GM19043 (cell line): ENCODE data around the gene KLHL11.
"Not testable (repeated sequence)": the region's sequence is repeated elsewhere in the genome, so short reads cannot be mapped to it uniquely, and the experiment has no call there.

ENCODE experiments used
- ATAC-seq: cut with Tn5 transposase; IDR thresholded peaks from one replicate; pipeline ENCODE4 v1.9.1; 2021; ENCODE audit warnings: low read depth; ENCODE audit not compliant: unreplicated experiment

Gene KLHL11

GRCh38 chr17:41837761-41838538, 27.3 kb downstream of the KLHL11 start, which contains the start of gene KLHL10:
TSS of gene KLHL10 (plus strand) at chr17:41837825. CDS start at chr17:41837933, 108 bp downstream.
- ATAC-seq = no peak

DNA sequence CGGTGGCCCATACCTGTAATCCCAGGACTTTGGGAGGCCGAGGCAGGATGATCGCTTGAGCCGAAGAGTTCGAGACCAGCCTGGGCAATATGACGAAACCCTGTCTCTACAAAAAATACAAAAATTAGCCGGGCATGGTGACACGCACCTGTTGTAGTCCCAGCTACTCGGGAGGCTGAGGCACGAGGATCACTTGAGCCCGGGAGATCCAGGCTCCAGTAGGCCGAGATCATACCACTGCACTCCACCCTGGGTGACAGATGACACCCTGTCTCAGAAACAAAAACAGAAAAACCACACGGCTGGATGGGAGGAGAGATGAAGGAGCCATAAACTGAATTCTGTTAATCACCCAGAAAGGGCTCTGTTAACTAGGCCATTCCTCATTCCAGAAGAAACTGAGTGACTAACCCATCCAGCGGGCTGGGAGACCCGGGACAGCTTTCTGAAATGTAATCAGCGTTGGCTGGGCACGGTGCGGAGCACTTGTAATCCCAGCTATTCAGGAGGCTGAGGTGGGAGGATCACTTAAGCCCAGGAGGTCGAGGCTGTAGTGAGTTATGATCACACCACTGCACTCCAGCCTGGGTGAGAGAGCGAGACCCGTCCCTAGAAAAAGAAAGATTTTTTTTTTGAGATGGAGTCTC, 28.6 kb downstream of the KLHL11 start:
- ATAC-seq = no peak

DNA sequence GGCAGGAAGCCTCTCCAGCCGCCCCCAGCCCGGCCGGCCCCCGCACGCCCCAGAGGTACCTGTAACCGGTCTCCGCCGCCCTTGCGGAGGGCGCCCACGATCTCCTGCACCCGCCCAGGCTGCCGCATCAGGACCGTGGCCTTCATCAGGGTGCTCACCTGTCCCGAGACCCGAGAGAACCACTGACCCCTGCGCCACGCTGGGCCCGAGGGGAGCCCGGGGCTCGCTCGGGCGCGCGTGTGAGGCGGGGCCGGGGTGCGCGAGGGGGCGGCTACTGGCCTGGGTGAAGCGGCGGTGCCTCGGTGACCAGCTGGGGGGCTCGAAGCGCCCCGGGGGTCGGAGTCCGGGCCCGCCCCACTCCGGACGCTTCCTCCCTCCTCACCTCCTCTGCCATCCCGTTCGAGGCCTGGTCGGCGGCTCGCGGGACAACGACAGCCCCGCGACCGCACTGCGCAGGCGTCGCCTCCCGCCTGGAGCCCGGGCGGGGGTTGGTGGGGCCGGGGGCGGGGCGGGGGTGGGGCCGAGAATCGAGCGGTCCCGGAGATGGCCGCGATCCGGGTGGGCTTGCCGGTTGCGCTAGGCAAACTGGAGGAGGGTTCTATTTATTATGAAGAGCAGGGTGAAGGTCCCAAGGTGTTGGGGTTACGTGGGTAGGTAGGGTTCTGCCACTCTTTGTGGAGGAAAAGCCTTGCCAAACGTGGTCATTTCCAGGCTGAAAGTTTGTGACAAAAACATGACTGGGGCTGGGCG, 29.2 kb downstream of the KLHL11 start, which contains the start of gene NT5C3B:
NT5C3B (minus strand) TSS at position 433 of the 750 bp plus-strand sequence; CDS start at position 394, 39 bp downstream.
- no peak for ATAC-seq

DNA sequence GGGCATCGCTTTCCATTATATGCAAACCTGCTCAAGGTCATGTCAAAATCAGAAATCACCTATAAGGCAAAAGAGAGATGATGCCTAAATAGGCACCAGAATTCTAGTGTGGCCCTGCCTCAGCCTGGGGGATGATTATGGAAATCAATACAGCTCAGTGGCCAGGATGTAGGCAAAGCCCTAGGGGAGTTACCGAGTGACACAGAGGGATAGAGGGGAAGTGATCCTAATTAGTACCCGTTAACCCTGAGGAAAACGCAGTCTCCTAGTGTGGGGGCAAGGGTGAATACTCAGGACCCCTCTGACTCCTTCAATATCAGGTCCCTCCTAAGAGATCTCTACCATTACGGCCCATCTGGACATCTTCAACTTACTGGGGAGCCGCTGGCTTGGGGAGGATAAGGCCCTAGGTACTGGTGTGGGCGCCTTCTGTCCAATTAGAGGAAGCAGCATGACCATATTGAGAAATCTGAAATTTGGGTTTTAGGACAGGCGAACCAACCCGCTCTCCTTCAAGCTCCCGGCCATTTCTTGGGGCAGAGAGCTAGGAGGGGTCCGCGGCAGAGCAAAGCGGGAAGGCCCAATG, 29.9 kb downstream of the KLHL11 start:
- ATAC-seq = no peak

GRCh38 chr17:41829961-41830360, 35.3 kb downstream of the KLHL11 start:
- not testable (repeated sequence) for ATAC-seq

DNA sequence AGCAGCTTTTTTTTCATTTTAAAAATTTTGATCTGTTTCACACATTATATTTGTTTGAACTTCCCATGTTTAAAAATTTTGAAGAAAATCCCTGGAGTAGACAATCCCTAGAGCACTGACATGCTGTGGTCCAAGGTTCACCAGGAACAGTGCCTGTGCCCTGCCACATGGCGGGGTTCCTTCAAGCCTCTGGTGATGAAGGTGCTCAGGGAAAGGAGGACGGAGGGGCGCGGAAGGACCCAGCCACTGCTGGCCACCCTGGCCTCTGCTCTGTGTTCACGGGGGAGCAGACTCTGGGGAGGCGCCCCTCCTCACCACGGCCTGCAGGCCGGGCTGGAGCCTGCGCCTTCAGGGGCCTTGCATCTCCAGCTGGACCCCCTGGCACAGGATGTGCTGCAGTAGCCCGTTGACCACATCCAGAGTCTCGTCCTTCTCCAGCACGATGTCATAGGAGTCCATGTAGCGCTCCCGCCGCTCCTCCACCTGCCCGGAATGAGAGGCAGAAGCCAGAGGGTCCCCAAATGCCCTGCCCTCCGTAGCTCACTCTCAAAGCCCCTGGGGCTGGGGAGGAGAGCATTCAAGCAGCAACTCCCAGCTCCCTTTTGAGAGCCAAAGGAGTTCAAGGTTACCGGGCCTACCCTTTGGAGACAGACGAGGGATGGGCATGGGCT, 39.9 kb downstream of the KLHL11 start:
- ATAC-seq = no peak

DNA sequence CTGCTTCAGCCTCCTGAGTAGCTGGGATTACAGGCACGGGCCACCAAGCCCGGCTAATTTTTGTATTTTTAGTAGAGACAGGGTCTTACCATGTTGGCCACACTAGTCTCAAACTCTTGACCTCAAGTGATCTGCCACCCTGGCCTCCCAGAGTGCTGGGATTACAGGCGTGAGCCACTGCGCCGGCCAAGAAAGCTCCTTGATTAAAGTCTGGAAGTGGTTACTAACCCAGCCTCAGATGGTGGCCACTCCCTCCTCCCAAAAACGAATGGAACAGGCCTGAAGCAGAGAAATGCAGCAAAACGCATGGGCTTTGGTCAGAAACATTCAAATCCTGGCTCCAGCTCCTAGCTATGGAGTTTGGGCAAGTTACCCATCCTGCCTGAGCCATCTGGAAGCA, 41.1 kb downstream of the KLHL11 start:
- ATAC-seq = no peak

DNA sequence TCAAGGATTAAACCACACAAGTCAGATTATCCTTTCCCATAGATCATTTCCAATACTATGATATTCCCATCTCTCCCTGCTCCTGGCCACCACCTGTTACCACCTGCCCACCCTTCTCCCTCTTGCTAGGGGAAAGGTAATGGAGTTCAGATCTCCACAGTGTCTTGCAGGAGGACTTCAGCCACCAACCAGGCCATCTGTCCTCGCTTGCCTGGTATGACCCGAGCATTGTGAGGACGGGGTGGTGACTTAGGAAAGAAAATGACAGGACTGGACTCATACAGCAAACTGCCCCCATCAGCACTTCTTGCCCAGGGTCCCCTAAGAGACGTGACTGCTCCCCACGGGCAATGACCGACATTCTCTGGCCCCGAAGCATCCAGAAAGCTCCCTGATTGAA, 41.6 kb downstream of the KLHL11 start:
- no peak for ATAC-seq

- ATAC-seq = no peak
Observed at GRCh38 chr17:41823141-41823524, 42.1 kb downstream of the KLHL11 start.

GRCh38 chr17:41822216-41823140, 42.7 kb downstream of the KLHL11 start:
- no peak for ATAC-seq

DNA sequence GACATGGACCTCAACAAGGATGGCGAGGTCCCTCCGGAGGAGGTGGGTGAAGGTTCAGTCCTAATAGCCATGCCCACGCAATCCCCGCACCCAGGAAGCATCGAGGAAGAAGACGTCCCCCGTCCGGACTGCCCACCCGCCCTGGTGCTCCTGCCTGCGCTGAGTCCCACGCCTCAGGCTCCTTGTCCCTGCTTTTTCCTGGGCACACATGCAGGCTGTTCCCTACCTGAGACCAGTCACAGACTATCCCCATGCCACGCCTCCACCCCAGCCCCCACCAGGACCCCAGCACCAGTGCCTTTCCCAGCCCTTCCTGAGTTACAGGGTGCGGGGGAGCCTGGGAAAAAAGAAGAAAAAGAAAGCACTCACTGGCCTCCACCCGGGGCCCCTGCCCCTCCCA, 43.4 kb downstream of the KLHL11 start:
- no peak for ATAC-seq

DNA sequence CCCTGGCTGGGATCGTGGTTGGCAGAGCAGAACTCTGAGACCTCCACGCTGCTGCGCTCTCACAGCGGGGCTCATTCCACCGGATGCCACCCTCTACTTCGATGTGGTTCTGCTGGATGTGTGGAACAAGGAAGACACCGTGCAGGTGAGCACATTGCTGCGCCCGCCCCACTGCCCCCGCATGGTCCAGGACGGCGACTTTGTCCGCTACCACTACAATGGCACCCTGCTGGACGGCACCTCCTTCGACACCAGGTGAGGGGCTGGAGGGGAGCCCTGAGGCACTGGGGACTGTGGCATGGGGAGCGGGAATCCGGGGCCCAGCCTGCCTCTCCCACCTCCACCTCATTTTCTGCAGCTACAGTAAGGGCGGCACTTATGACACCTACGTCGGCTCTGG, 47.2 kb downstream of the KLHL11 start:
- no peak for ATAC-seq

DNA sequence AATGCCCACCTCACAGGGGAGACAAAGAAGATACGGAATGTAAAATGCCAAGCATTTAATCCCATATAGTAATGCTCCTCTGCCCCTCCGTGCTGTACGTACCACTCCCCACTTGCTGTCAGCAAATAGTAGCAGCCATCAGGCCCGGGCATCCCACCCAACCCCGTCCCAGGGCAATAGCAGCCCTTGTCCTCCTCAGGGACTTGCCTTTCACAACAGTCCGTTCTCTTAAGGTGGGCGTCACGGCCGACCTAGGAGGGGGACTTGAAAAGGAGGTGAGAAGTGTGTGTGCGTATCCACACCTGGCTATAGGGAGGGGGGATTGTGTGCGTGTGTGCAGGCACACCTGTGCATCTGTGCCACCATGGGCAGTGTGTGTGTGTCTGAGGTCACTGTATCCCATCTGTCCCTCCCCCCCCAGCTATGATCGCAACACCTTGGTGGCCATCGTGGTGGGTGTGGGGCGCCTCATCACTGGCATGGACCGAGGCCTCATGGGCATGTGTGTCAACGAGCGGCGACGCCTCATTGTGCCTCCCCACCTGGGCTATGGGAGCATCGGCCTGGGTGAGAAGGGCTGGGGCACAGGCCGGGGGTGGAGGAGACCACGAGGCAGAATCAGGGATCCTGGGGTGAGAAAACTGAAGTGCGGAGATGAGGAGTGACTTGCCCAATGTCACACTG, 48.4 kb downstream of the KLHL11 start:
- no peak for ATAC-seq

DNA sequence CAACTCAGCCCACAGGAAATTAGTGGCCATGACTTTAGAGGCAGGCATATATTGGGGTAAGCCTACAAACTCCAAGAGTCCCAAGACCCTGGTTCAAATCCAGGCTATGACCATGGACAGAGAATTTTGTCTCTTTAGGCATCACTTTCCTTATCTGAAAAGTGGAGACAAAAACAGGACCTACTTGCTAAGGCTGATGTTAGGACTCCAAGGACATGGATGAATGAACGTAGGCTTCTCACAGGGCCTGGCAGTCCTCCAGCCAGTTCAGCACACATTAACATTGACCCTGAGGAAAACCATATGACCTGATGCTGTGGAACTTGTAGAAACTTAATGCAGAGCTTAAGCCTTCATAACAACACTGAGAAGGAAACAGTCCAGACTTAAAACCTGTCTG, 51.0 kb downstream of the KLHL11 start:
- ATAC-seq = no peak

- no peak for ATAC-seq
Observed at GRCh38 chr17:41813699-41814124, 51.5 kb downstream of the KLHL11 start.

- ATAC-seq = no peak
Observed at GRCh38 chr17:41813152-41813680, 52.0 kb downstream of the KLHL11 start.

DNA sequence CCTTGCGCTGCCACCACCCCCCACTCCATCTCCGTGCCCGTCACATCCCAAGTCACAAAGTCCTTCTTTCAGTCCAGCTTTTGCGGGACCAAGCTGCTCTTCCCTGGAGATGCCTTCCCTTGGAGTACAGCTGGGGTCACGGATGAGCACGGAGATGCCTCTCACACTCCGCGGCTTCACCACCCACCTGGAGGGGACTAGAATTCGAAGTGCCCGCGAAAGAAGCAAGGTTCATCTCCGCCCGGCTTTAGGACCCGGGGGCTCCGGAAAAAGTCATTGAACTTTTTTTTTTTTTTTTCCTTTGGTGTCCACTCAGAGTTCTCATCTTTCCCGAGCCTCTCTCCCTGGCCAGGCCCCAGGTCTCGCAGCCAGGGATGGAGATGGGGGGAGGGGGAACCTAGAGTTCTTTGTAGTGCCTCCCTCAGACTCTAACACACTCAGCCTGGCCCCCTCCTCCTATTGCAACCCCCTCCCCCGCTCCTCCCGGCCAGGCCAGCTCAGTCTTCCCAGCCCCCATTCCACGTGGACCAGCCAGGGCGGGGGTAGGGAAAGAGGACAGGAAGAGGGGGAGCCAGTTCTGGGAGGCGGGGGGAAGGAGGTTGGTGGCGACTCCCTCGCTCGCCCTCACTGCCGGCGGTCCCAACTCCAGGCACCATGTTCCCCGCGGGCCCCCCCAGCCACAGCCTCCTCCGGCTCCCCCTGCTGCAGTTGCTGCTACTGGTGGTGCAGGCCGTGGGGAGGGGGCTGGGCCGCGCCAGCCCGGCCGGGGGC, 52.7 kb downstream of the KLHL11 start, which contains the start of gene FKBP10:
FKBP10 (plus strand) TSS at position 624 of the 771 bp plus-strand sequence; CDS start at position 655, 31 bp downstream.
- ATAC-seq = no peak
